Astrocyte of the spinal cord (primary cell): Measurements from ENCODE around the gene PRR12.

Source experiments
- DNase-seq: peaks from one replicate; pipeline ENCODE4 v3.0.0; 2011; ENCODE audit warnings: low read depth, low spot score
- H3K4me3 ChIP-seq: 2 replicates; pipeline ENCODE4 v1.5.1; 2011; ENCODE audit warnings: low read depth, mild to moderate bottlenecking, low read length, moderate library complexity
- in situ Hi-C: cut with HindIII; loops from 2 replicates; pipeline ENCODE4 v1.10.0; 2017; ENCODE audit warnings: low sequenced_read_pairs
- TF ChIP-seq, protein P1 (sequence below): IDR thresholded peaks from 2 replicates; pipeline ENCODE4 v1.5.1; 2012; ENCODE audit warnings: low read depth, mild to moderate bottlenecking, low read length, inconsistent platforms

Gene PRR12

DNA sequence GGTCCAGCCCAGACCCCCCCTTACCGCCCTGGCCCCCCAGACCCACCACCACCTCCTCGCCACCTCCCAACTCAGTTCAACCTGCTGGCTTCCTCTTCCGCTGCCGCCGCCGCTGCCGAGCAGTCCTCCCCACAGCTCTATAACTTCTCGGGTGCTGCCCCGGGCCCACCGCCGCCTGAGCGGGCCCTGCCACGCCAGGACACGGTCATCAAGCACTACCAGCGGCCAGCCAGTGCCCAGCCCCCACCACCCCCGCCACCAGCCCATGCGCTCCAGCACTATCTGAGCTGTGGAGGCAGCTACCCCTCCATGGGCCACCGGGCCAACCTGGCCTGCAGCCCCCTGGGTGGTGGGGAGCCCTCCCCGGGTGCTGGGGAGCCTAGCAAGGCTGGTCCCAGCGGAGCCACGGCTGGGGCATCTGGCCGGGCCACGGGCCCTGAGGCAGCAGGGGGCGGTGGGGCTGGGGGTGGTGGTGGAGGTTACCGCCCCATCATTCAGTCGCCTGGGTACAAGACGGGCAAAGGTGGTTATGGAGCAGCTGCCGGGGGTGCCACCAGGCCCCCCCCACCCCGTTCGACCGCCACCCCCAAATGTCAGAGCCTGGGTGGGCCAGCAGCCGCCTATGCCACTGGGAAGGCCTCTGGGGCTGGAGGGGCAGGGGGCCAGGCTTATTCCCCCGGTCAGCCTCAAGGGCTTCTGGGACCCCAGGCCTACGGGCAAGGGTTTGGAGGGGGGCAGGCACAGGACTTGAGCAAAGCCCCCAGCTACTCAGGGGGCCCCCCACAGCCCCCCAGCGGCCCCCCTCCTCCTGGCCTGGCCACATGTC lies 4.2 kb downstream of the PRR12 start:
- H3K4me3 ChIP-seq = no peak overlapping the region
- TF ChIP-seq, protein P1, sequence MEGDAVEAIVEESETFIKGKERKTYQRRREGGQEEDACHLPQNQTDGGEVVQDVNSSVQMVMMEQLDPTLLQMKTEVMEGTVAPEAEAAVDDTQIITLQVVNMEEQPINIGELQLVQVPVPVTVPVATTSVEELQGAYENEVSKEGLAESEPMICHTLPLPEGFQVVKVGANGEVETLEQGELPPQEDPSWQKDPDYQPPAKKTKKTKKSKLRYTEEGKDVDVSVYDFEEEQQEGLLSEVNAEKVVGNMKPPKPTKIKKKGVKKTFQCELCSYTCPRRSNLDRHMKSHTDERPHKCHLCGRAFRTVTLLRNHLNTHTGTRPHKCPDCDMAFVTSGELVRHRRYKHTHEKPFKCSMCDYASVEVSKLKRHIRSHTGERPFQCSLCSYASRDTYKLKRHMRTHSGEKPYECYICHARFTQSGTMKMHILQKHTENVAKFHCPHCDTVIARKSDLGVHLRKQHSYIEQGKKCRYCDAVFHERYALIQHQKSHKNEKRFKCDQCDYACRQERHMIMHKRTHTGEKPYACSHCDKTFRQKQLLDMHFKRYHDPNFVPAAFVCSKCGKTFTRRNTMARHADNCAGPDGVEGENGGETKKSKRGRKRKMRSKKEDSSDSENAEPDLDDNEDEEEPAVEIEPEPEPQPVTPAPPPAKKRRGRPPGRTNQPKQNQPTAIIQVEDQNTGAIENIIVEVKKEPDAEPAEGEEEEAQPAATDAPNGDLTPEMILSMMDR = no peak
- in situ Hi-C loops = no loop called here
- no peak for DNase-seq

DNA sequence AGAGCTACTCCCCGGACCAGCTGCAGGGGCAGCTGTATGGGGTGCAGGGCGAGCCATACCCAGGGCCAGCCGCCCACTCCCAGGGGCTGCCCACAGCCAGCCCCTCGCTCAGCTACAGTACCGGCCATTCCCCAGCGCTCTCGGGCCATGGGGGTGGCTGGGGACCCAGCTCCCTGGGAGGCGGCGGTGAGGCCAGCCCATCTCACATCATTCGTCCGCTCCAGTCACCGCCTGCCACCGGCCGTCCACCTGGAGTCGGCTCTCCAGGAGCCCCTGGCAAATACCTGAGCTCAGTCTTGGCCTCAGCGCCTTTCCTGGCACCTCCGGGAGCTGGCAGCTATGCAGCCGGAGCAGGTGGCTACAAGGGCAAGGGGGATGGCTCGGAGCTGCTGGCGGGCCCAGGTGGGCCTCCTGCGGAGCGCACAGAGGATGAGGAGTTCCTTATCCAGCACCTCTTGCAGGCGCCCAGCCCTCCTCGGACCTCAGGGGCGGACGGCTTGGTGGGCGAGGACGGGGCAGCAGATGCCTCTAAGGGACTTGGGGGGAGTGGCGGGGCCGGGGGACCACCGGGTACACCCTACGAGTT lies 4.9 kb downstream of the PRR12 start:
- DNase-seq = no peak
- in situ Hi-C loops = no loop called here
- TF ChIP-seq, protein P1 = no peak
- no peak overlapping the region for H3K4me3 ChIP-seq

DNA sequence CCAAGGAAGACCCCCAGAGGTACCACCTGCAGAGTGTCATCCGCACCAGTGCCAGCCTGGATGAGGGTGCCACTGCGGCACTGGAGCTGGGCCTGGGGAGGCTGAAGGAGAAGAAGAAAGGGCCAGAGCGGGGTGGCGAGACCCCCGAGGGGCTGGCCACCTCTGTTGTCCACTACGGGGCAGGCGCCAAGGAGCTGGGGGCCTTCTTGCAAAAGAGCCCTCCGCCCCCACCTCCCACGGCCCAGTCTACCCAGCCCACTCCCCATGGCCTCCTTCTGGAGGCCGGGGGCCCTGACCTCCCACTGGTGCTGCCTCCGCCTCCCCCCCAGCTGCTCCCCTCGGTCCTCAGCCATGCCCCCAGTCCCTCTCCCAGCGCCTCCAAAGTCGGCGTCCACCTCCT lies 5.4 kb downstream of the PRR12 start:
- no peak overlapping the region for H3K4me3 ChIP-seq
- TF ChIP-seq, protein P1 = no peak
- in situ Hi-C loops = no loop called here
- DNase-seq = no peak

DNA sequence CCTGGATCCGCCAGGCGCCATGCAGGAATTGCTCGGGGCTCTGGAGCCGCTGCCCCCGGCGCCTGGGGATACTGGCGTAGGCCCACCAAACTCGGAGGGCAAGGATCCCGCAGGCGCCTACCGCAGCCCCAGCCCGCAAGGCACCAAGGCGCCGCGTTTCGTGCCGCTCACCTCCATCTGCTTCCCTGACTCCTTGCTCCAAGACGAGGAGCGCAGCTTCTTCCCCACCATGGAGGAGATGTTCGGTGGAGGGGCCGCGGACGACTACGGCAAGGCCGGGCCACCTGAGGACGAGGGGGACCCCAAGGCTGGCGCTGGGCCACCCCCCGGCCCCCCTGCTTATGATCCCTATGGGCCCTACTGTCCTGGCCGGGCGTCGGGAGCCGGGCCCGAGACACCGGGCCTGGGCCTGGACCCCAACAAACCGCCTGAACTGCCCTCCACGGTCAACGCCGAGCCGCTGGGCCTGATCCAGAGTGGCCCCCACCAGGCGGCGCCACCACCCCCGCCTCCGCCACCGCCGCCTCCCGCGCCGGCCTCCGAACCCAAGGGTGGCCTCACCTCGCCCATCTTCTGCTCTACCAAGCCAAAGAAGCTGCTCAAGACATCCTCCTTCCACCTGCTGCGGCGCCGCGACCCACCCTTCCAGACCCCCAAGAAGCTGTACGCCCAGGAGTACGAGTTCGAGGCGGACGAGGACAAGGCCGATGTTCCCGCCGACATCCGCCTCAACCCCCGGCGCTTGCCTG lies 6.1 kb downstream of the PRR12 start:
- in situ Hi-C loops = no loop called here

DNA sequence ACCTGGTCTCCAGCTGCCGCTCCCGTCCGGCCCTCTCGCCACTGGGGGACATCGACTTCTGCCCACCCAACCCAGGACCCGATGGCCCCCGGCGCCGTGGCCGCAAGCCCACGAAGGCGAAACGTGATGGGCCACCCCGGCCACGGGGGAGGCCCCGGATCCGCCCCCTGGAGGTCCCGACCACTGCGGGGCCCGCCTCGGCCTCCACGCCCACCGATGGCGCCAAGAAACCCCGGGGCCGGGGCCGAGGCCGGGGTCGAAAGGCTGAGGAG lies 6.7 kb downstream of the PRR12 start:
- no peak for DNase-seq
- TF ChIP-seq, protein P1 = no peak

More for the DNA sequence above, 6.1 kb downstream of the PRR12 start:
- DNase-seq = no peak
- TF ChIP-seq, protein P1 = no peak
- no peak overlapping the region for H3K4me3 ChIP-seq

DNA sequence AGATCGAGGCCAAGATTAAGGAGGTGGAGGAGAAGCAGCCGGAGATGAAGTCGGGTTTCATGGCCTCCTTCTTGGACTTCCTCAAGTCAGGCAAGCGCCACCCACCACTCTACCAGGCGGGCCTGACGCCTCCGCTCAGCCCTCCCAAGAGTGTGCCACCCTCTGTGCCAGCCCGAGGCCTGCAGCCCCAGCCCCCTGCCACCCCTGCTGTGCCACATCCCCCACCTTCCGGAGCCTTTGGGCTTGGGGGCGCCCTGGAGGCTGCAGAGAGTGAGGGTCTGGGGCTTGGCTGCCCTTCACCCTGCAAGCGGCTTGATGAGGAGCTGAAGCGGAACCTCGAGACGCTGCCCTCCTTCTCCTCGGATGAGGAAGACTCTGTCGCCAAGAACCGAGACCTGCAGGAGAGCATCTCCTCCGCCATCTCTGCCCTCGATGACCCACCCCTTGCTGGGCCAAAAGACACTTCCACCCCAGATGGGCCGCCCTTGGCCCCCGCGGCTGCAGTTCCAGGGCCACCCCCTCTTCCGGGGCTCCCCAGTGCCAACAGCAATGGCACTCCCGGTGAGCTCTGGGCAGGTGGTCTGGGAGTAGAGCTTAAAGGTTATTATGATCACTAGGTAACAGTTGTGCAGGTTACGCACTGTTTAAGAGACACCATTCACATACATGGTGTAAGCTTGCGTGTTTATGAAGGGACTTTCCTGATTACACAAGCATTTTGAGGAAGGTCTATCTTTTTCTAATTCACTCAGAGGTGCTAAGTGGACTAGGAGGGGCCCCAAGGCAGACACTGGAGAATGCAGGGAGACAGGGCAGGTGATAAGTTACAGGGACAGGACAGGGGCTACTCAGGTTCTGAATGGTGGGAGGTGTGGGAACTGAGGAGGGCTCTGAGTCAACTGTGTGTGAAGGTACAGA lies 8.7 kb downstream of the PRR12 start:
- DNase-seq = no peak
- TF ChIP-seq, protein P1 = no peak
- no peak overlapping the region for H3K4me3 ChIP-seq
- in situ Hi-C loops = no loop called here

More for the DNA sequence above, 6.7 kb downstream of the PRR12 start:
- no peak overlapping the region for H3K4me3 ChIP-seq
- in situ Hi-C loops = no loop called here
